ENCODE measurements around the gene CLEC16A.
A peak's percentile ranks its signal among the peaks of the same experiment; 100 is the strongest.
"Not testable (repeated sequence)": the region's sequence is repeated elsewhere in the genome, so short reads cannot be mapped to it uniquely, and the experiment has no call there.

Gene CLEC16A

GRCh38 chr16:11100239-11100750, 155.9 kb downstream of the CLEC16A start:
- DNase-seq (ENCODE audit: low read depth), result peak; percentile 75

- DNase-seq (ENCODE audit: low read depth), result no peak
Observed at GRCh38 chr16:11101283-11101682, 156.9 kb downstream of the CLEC16A start.

GRCh38 chr16:11101695-11102522, 157.5 kb downstream of the CLEC16A start:
- no peak for DNase-seq (ENCODE audit: low read depth)

- no peak for DNase-seq (ENCODE audit: low read depth)
Observed at GRCh38 chr16:11102523-11102898, 158.1 kb downstream of the CLEC16A start.

- not testable (repeated sequence) for DNase-seq (ENCODE audit: low read depth)
Observed at GRCh38 chr16:11103301-11103700, 158.9 kb downstream of the CLEC16A start.

GRCh38 chr16:11104168-11105037, 160.0 kb downstream of the CLEC16A start:
- DNase-seq (ENCODE audit: low read depth), result no peak

- DNase-seq (ENCODE audit: low read depth), result no peak
Observed at GRCh38 chr16:11105038-11105903, 160.9 kb downstream of the CLEC16A start.

- no peak for DNase-seq (ENCODE audit: low read depth)
Observed at GRCh38 chr16:11106726-11107125, 162.4 kb downstream of the CLEC16A start.

GRCh38 chr16:11107780-11108465, 163.6 kb downstream of the CLEC16A start:
- DNase-seq (ENCODE audit: low read depth), result no peak

GRCh38 chr16:11108466-11108805, 164.1 kb downstream of the CLEC16A start:
- no peak for DNase-seq (ENCODE audit: low read depth)

GRCh38 chr16:11109566-11109965, 165.2 kb downstream of the CLEC16A start:
- no peak for DNase-seq (ENCODE audit: low read depth)

GRCh38 chr16:11111150-11111549, 166.8 kb downstream of the CLEC16A start:
- no peak for DNase-seq (ENCODE audit: low read depth)

GRCh38 chr16:11111856-11112634, 167.7 kb downstream of the CLEC16A start:
- no peak for DNase-seq (ENCODE audit: low read depth)

- DNase-seq (ENCODE audit: low read depth), result no peak
Observed at GRCh38 chr16:11112723-11113348, 168.5 kb downstream of the CLEC16A start.

GRCh38 chr16:11114366-11115164, 170.2 kb downstream of the CLEC16A start:
- DNase-seq (ENCODE audit: low read depth), result no peak

- no peak for DNase-seq (ENCODE audit: low read depth)
Observed at GRCh38 chr16:11117576-11118211, 173.3 kb downstream of the CLEC16A start.

GRCh38 chr16:11118479-11118878, 174.1 kb downstream of the CLEC16A start:
- DNase-seq (ENCODE audit: low read depth), result no peak

GRCh38 chr16:11121083-11121608, 176.8 kb downstream of the CLEC16A start:
- no peak for DNase-seq (ENCODE audit: low read depth)
